GM23338 (cell line): ENCODE results near the gene HSPA1A. TPM values are rescaled to one million over a fixed set of nuclear protein-coding genes. Genes with fewer than 3 reads are reported as not detected.

Experiments
- ATAC-seq: fragments of 200-7000 bp; cut with Tn5 transposase; 3 replicates; pipeline ENCODE4 v1.9.1; 2020
- DNase-seq: peaks from one replicate; pipeline ENCODE4 v3.0.0-alpha.2; 2015; ENCODE audit warnings: low spot score
- H2AFZ ChIP-seq: fragments of 200-600 bp; sonication (generic); 2 replicates; pipeline ENCODE4 v1.8.0; 2016; ENCODE audit warnings: antibody characterized with exemption, mild to moderate bottlenecking, moderate library complexity
- H3F3A ChIP-seq: fragments of 200-600 bp; sonication (generic); replicated peaks from 2 replicates; pipeline ENCODE4 v1.8.0; 2017; ENCODE audit warnings: antibody characterized with exemption, mixed run types, low read depth
- H3K27ac ChIP-seq: fragments of 200-600 bp; sonication (generic); 2 replicates; pipeline ENCODE4 v1.6.1; 2016; ENCODE audit warnings: low read depth
- H3K27me3 ChIP-seq: fragments of 200-600 bp; sonication (generic); 2 replicates; pipeline ENCODE4 v1.8.0; 2016; ENCODE audit warnings: mild to moderate bottlenecking, mixed run types, moderate library complexity; ENCODE audit not compliant: insufficient read depth
- H3K36me3 ChIP-seq: fragments of 200-600 bp; sonication (generic); 2 replicates; pipeline ENCODE4 v1.8.0; 2016; ENCODE audit warnings: mild to moderate bottlenecking; ENCODE audit not compliant: insufficient read depth
- H3K4me1 ChIP-seq: fragments of 200-600 bp; sonication (generic); 2 replicates; pipeline ENCODE4 v1.8.0; 2016; ENCODE audit warnings: mild to moderate bottlenecking, moderate library complexity; ENCODE audit not compliant: insufficient read depth
- H3K4me2 ChIP-seq: fragments of 200-600 bp; sonication (generic); 2 replicates; pipeline ENCODE4 v1.7.1; 2017; ENCODE audit warnings: mixed run types
- H3K4me3 ChIP-seq: fragments of 200-600 bp; sonication (generic); 2 replicates; pipeline ENCODE4 v1.6.1; 2016; ENCODE audit warnings: mixed run types
- H3K79me2 ChIP-seq: fragments of 200-600 bp; sonication (generic); replicated peaks from 2 replicates; pipeline ENCODE4 v1.8.0; 2017; ENCODE audit warnings: mild to moderate bottlenecking; ENCODE audit not compliant: insufficient read depth
- H3K9me2 ChIP-seq: fragments of 200-600 bp; sonication (generic); 2 replicates; pipeline ENCODE4 v1.8.0; 2017; ENCODE audit not compliant: insufficient read depth
- H4K20me1 ChIP-seq: fragments of 200-600 bp; sonication (generic); replicated peaks from 2 replicates; pipeline ENCODE4 v1.8.0; 2017; ENCODE audit warnings: mild to moderate bottlenecking; ENCODE audit not compliant: insufficient read depth
- H3K27ac Mint-ChIP-seq: 2 replicates; pipeline ENCODE4 v1.8.0; 2020; ENCODE audit warnings: inconsistent platforms, mild to moderate bottlenecking, moderate library complexity, mixed read lengths
- H3K27me3 Mint-ChIP-seq: 3 replicates; pipeline ENCODE4 v1.8.0; 2022; ENCODE audit warnings: low read depth, mild to moderate bottlenecking, moderate library complexity, mixed read lengths, inconsistent platforms; ENCODE audit not compliant: insufficient read depth, poor library complexity
- H3K36me3 Mint-ChIP-seq: 3 replicates; pipeline ENCODE4 v1.8.0; 2021; ENCODE audit warnings: low read depth, mild to moderate bottlenecking, inconsistent platforms, moderate library complexity, mixed read lengths
- H3K4me1 Mint-ChIP-seq: 3 replicates; pipeline ENCODE4 v1.8.0; 2020; ENCODE audit warnings: mild to moderate bottlenecking, inconsistent platforms, mixed read lengths
- H3K4me3 Mint-ChIP-seq: 3 replicates; pipeline ENCODE4 v1.8.0; 2021; ENCODE audit warnings: moderate library complexity, mild to moderate bottlenecking, inconsistent platforms, mixed read lengths
- H3K9me3 Mint-ChIP-seq: 3 replicates; pipeline ENCODE4 v1.8.0; 2020; ENCODE audit warnings: moderate library complexity, mild to moderate bottlenecking, inconsistent platforms, mixed read lengths
- CREB1 ChIP-seq: fragments of 250-450 bp; sonication (Bioruptor Pico); IDR thresholded peaks from 2 replicates; pipeline ENCODE4 v1.5.0; 2020; ENCODE audit warnings: low read depth, mild to moderate bottlenecking, moderate library complexity
- CTCF ChIP-seq, 2 experiments: fragments of 200-600 bp in 1 of 2; sonication (generic) in 1 of 2; conservative IDR thresholded peaks; 2 replicates each; pipeline versions ENCODE4 v1.5.1 to v1.6.1; 2016 to 2017; ENCODE audit warnings: antibody characterized with exemption in 2 of 2, low read depth in 2 of 2, mild to moderate bottlenecking in 2 of 2, moderate library complexity in 1 of 2
- ETS1 ChIP-seq: IDR thresholded peaks from 2 replicates; pipeline ENCODE4 v1.6.1; 2016; ENCODE audit warnings: antibody characterized with exemption
- EZH2 ChIP-seq: fragments of 200-600 bp; sonication (generic); IDR thresholded peaks from one replicate; pipeline ENCODE4 v1.8.0; 2017; ENCODE audit warnings: antibody characterized with exemption, mild to moderate bottlenecking, low read depth; ENCODE audit not compliant: unreplicated experiment
- EZH2phosphoT487 ChIP-seq: fragments of 200-600 bp; sonication (generic); IDR thresholded peaks from one replicate; pipeline ENCODE4 v1.8.1; 2018; ENCODE audit warnings: antibody characterized with exemption; ENCODE audit not compliant: unreplicated experiment
- JUNB ChIP-seq: IDR thresholded peaks from one replicate; pipeline ENCODE4 v1.6.1; 2016; ENCODE audit warnings: antibody characterized with exemption; ENCODE audit not compliant: unreplicated experiment
- NANOG ChIP-seq: IDR thresholded peaks from 2 replicates; pipeline ENCODE4 v1.6.1; 2016; ENCODE audit warnings: antibody characterized with exemption, borderline replicate concordance
- POLR2AphosphoS5 ChIP-seq: IDR thresholded peaks from 2 replicates; pipeline ENCODE4 v1.6.1; 2016; ENCODE audit warnings: antibody characterized with exemption, low read depth
- REST ChIP-seq: IDR thresholded peaks from one replicate; pipeline ENCODE4 v1.6.1; 2018; ENCODE audit warnings: antibody characterized with exemption; ENCODE audit not compliant: unreplicated experiment
- STAT1 ChIP-seq: IDR thresholded peaks from one replicate; pipeline ENCODE4 v1.6.1; 2016; ENCODE audit warnings: antibody characterized with exemption; ENCODE audit not compliant: unreplicated experiment
- ZNF114 ChIP-seq: fragments of 250-450 bp; sonication (Bioruptor Pico); IDR thresholded peaks from 2 replicates; pipeline ENCODE4 v1.5.0; 2020; ENCODE audit warnings: mild to moderate bottlenecking, moderate library complexity
- ZNF331 ChIP-seq: fragments of 250-450 bp; sonication (Bioruptor Pico); IDR thresholded peaks from 2 replicates; pipeline ENCODE4 v1.5.0; 2020; ENCODE audit warnings: low read depth, mild to moderate bottlenecking, moderate library complexity
- ZNF462 ChIP-seq: fragments of 250-450 bp; sonication (Bioruptor Pico); IDR thresholded peaks from 2 replicates; pipeline ENCODE4 v1.5.0; 2020; ENCODE audit warnings: mild to moderate bottlenecking, moderate library complexity
- polyA plus RNA-seq: library from polyadenylated mRNA; unstranded; fragments of >200 nt; fragmentation: Nextera tagmentation; extraction: Ambion mirVana; gene quantifications from 2 replicates; pipeline ENCODE4 v1.2.1, GENCODE V29; 2016
- total RNA-seq: library from RNA; depleted of rRNA; stranded (reverse); fragments of >200 nt; shearing (Covaris generic); gene quantifications from 2 replicates; pipeline ENCODE4 v1.2.3, GENCODE V29; 2014

HSPA1A gene
- total and polyA plus RNA-seq, 2 experiments from 2014 or later, result 36.1 to 57.1 TPM

- no peak for ATAC-seq
These were observed 37.7 kb upstream of the HSPA1A start for GRCh38 chr6:31777667-31778050.

More at GRCh38 chr6:31777667-31778050, 37.7 kb upstream of the HSPA1A start:
- peaks cover 4% of the 10 kb centered on the region; the same call in 1 of the 2 replicates for H3F3A ChIP-seq
- TF ChIP-seq POLR2AphosphoS5 (no peak), NANOG (no peak), CTCF (conservative IDR thresholded peaks at IDR 0.05; ENCODE audit: low read depth in 2 of 2) (no peak), STAT1 (no peak), ZNF462 (CRISPR knock-in tag) (no peak), EZH2phosphoT487 (no peak), REST (no peak), CREB1 (CRISPR knock-in tag) (no peak), JUNB (no peak), ETS1 (no peak), EZH2 (no peak), ZNF114 (no peak), ZNF331 (CRISPR knock-in tag) (no peak)
- no peak overlapping the region for H3K4me3 Mint-ChIP-seq
- H4K20me1 ChIP-seq, result no peaks in the 10 kb centered on the region; the same call in 1 of the 2 replicates
- H3K4me3 ChIP-seq, result no peak overlapping the region
- H2AFZ ChIP-seq, result no peak overlapping the region
- H3K27ac ChIP-seq, result no peak overlapping the region; the same call in 1 of the 2 replicates
- H3K27me3 Mint-ChIP-seq, result peaks cover 23% of the 10 kb centered on the region
- DNase-seq, result no peak
- no peaks in the 10 kb centered on the region for H3K9me2 ChIP-seq
- H3K4me1 ChIP-seq, result no peaks in the 10 kb centered on the region
- H3K36me3 ChIP-seq, result no peaks in the 10 kb centered on the region
- H3K9me3 Mint-ChIP-seq, result no peaks in the 10 kb centered on the region
- H3K27me3 ChIP-seq, result no peaks in the 10 kb centered on the region
- no peak overlapping the region for H3K4me2 ChIP-seq
- H3K36me3 Mint-ChIP-seq, result peaks cover 27% of the 10 kb centered on the region
- no peak overlapping the region; the same call in 1 of the 2 replicates for H3K27ac Mint-ChIP-seq
- H3K79me2 ChIP-seq, result no peaks in the 10 kb centered on the region
- H3K4me1 Mint-ChIP-seq, result no peaks in the 10 kb centered on the region
